IMR-90 (cell line): ENCODE data around the gene SLC16A8. TPM values are rescaled to one million over a fixed set of nuclear protein-coding genes. Genes with fewer than 3 reads are reported as not detected.

Experiments used
- ATAC-seq: fragments of 200-7000 bp; cut with Tn5 transposase; 2 replicates; pipeline ENCODE4 v1.9.1; 2020; ENCODE audit warnings: low read depth, mild to moderate bottlenecking, moderate library complexity
- BruUV-seq: library from RNA; stranded (reverse); fragments of 400-500 nt; replicated peaks from 2 replicates; lab custom pipeline; 2021; lab: Mats Ljungman, UMichigan
- CTCF ChIA-PET: fragments of 300-600 bp; formaldehyde crosslinking; extraction: SDS; loops from one replicate; lab custom pipeline; 2021; ENCODE audit warnings: antibody characterized with exemption; lab: Yijun Ruan, JAX
- POLR2A ChIA-PET: fragments of 300-600 bp; sonication (Branson Sonifier 250); formaldehyde crosslinking; loops from one replicate; lab custom pipeline; 2022; ENCODE audit warnings: antibody characterized with exemption; ENCODE audit not compliant: unreplicated experiment; lab: Charles Lee
- DNase-seq: peaks from one replicate; pipeline ENCODE4 v3.0.0; 2013
- H2AFZ ChIP-seq: replicated peaks from 2 replicates; pipeline ENCODE3; 2013; ENCODE audit warnings: low read length, mild to moderate bottlenecking; ENCODE audit not compliant: poor library complexity
- H2AK5ac ChIP-seq: 2 replicates; pipeline ENCODE4 v1.6.1; 2013; ENCODE audit warnings: low read depth, low read length, inconsistent platforms
- H2AK9ac ChIP-seq: replicated peaks from 2 replicates; pipeline ENCODE3; 2013; ENCODE audit warnings: mild to moderate bottlenecking, low read depth, low read length, moderate library complexity; ENCODE audit not compliant: poor library complexity
- H2BK120ac ChIP-seq: 2 replicates; pipeline ENCODE4 v1.6.1; 2013; ENCODE audit warnings: low read depth, low read length, inconsistent platforms
- H2BK15ac ChIP-seq: 3 replicates; pipeline ENCODE4 v1.6.1; 2013; ENCODE audit warnings: low read depth, low read length, inconsistent platforms
- H2BK20ac ChIP-seq: 2 replicates; pipeline ENCODE4 v1.6.1; 2013; ENCODE audit warnings: low read depth, mild to moderate bottlenecking, inconsistent platforms, low read length, moderate library complexity
- H2BK5ac ChIP-seq: 2 replicates; pipeline ENCODE4 v1.6.1; 2013; ENCODE audit warnings: mild to moderate bottlenecking, low read depth, low read length, inconsistent platforms; ENCODE audit not compliant: poor library complexity, severe bottlenecking
- H3K14ac ChIP-seq: replicated peaks from 2 replicates; pipeline ENCODE4 v1.6.1; 2013; ENCODE audit warnings: low read depth, low read length, inconsistent platforms
- H3K18ac ChIP-seq: 2 replicates; pipeline ENCODE4 v1.6.1; 2013; ENCODE audit warnings: low read depth, low read length, control low read depth
- H3K23ac ChIP-seq: 2 replicates; pipeline ENCODE4 v1.6.1; 2013; ENCODE audit warnings: low read depth, low read length, inconsistent platforms
- H3K27ac ChIP-seq: 2 replicates; pipeline ENCODE4 v1.5.1; 2013; ENCODE audit warnings: mild to moderate bottlenecking, control low read depth, low read length; ENCODE audit not compliant: insufficient read depth
- H3K27me3 ChIP-seq: 2 replicates; pipeline ENCODE4 v1.6.1; 2013; ENCODE audit warnings: low read length; ENCODE audit not compliant: control insufficient read depth, insufficient read depth
- H3K36me3 ChIP-seq: 2 replicates; pipeline ENCODE4 v1.6.1; 2013; ENCODE audit warnings: low read length, mixed read lengths; ENCODE audit not compliant: control insufficient read depth, insufficient read depth
- H3K4ac ChIP-seq: 2 replicates; pipeline ENCODE4 v1.6.1; 2013; ENCODE audit warnings: low read depth, low read length, inconsistent platforms
- H3K4me1 ChIP-seq: 2 replicates; pipeline ENCODE4 v1.6.1; 2013; ENCODE audit warnings: low read length, mixed read lengths; ENCODE audit not compliant: control insufficient read depth, insufficient read depth
- H3K4me2 ChIP-seq: 2 replicates; pipeline ENCODE4 v1.6.1; 2013; ENCODE audit warnings: low read depth, mild to moderate bottlenecking, control low read depth, low read length, moderate library complexity
- H3K4me3 ChIP-seq: 2 replicates; pipeline ENCODE4 v1.5.1; 2013; ENCODE audit warnings: low read depth, mild to moderate bottlenecking, control low read depth, low read length, moderate library complexity; ENCODE audit not compliant: insufficient read depth
- H3K56ac ChIP-seq: 2 replicates; pipeline ENCODE4 v1.6.1; 2013; ENCODE audit warnings: low read length, inconsistent platforms; ENCODE audit not compliant: insufficient read depth; ENCODE audit errors: extremely low read depth
- H3K79me1 ChIP-seq, 2 experiments: 2 replicates each; pipeline ENCODE4 v1.6.1; 2013; ENCODE audit warnings: low read length in 2 of 2, inconsistent platforms in 1 of 2, low read depth in 1 of 2
- H3K9ac ChIP-seq: 2 replicates; pipeline ENCODE4 v1.6.1; 2013; ENCODE audit warnings: low read depth, low read length, control low read depth
- H3K9me1 ChIP-seq: 2 replicates; pipeline ENCODE4 v1.6.1; 2013; ENCODE audit warnings: low read length, inconsistent platforms; ENCODE audit not compliant: insufficient read depth
- H3K9me3 ChIP-seq: 2 replicates; pipeline ENCODE4 v1.6.1; 2013; ENCODE audit warnings: low read length; ENCODE audit not compliant: control insufficient read depth, insufficient read depth
- H4K20me1 ChIP-seq: 2 replicates; pipeline ENCODE4 v1.6.1; 2013; ENCODE audit warnings: low read length, inconsistent platforms; ENCODE audit not compliant: insufficient read depth
- H4K5ac ChIP-seq: 2 replicates; pipeline ENCODE4 v1.6.1; 2013; ENCODE audit warnings: mild to moderate bottlenecking, low read depth, low read length, control low read depth
- H4K8ac ChIP-seq, 2 experiments: 2 replicates each; pipeline ENCODE4 v1.6.1; 2013; ENCODE audit warnings: low read depth in 2 of 2, low read length in 2 of 2, control low read depth in 1 of 2, inconsistent platforms in 1 of 2
- H4K91ac ChIP-seq: 2 replicates; pipeline ENCODE4 v1.6.1; 2013; ENCODE audit warnings: low read depth, low read length, inconsistent platforms; ENCODE audit not compliant: insufficient read depth
- BHLHE40 ChIP-seq: fragments of 150-350 bp; IDR thresholded peaks from 2 replicates; pipeline ENCODE4 v1.6.1; 2016; ENCODE audit warnings: mild to moderate bottlenecking, low read depth, low read length
- CEBPB ChIP-seq: IDR thresholded peaks from 2 replicates; pipeline ENCODE4 v1.6.1; 2012; ENCODE audit warnings: low read depth, low read length, improper control_type of control experiment
- CHD1 ChIP-seq: IDR thresholded peaks from 2 replicates; pipeline ENCODE4 v1.6.1; 2012; ENCODE audit warnings: low read depth, low read length, improper control_type of control experiment
- CTCF ChIP-seq: conservative IDR thresholded peaks from 2 replicates; pipeline ENCODE4 v1.5.1; 2012; ENCODE audit warnings: mild to moderate bottlenecking, low read depth, low read length, improper control_type of control experiment
- ELK1 ChIP-seq: fragments of 150-350 bp; IDR thresholded peaks from 2 replicates; pipeline ENCODE4 v1.6.1; 2016; ENCODE audit warnings: low read depth, mild to moderate bottlenecking, low read length, moderate library complexity, borderline replicate concordance
- FOS ChIP-seq: fragments of 150-350 bp; IDR thresholded peaks from 2 replicates; pipeline ENCODE4 v1.6.1; 2016; ENCODE audit warnings: low read depth, low read length
- MAFK ChIP-seq: IDR thresholded peaks from 2 replicates; pipeline ENCODE4 v1.6.1; 2012; ENCODE audit warnings: low read depth, low read length, improper control_type of control experiment
- MAZ ChIP-seq: IDR thresholded peaks from 2 replicates; pipeline ENCODE4 v1.6.1; 2012; ENCODE audit warnings: low read depth, mild to moderate bottlenecking, low read length, improper control_type of control experiment, moderate library complexity, borderline replicate concordance
- MXI1 ChIP-seq: IDR thresholded peaks from 2 replicates; pipeline ENCODE4 v1.6.1; 2012; ENCODE audit warnings: low read depth, mild to moderate bottlenecking, low read length, moderate library complexity, borderline replicate concordance
- NFE2L2 ChIP-seq: fragments of 150-350 bp; IDR thresholded peaks from 2 replicates; pipeline ENCODE4 v1.6.1; 2016; ENCODE audit warnings: low read depth, mild to moderate bottlenecking, low read length
- POLR2A ChIP-seq: IDR thresholded peaks from 2 replicates; pipeline ENCODE4 v1.6.1; 2012; ENCODE audit warnings: mild to moderate bottlenecking, low read depth, low read length
- RAD21 ChIP-seq: IDR thresholded peaks from 2 replicates; pipeline ENCODE4 v1.6.1; 2012; ENCODE audit warnings: low read length, improper control_type of control experiment
- RCOR1 ChIP-seq: IDR thresholded peaks from 2 replicates; pipeline ENCODE4 v1.6.1; 2012; ENCODE audit warnings: mild to moderate bottlenecking, low read length, improper control_type of control experiment; ENCODE audit not compliant: insufficient replicate concordance
- RFX5 ChIP-seq: IDR thresholded peaks from 2 replicates; pipeline ENCODE4 v1.8.0; 2012; ENCODE audit warnings: low read depth, mild to moderate bottlenecking, low read length, moderate library complexity
- SMC3 ChIP-seq: fragments of 150-350 bp; IDR thresholded peaks from 2 replicates; pipeline ENCODE4 v1.6.1; 2016; ENCODE audit warnings: low read depth, mild to moderate bottlenecking, antibody characterized with exemption, low read length, moderate library complexity
- USF2 ChIP-seq: fragments of 150-350 bp; IDR thresholded peaks from 2 replicates; pipeline ENCODE4 v1.6.1; 2017; ENCODE audit warnings: mild to moderate bottlenecking, antibody characterized with exemption, low read length, low read depth
- WGBS, 2 experiments: methylation state at CpG; one replicate each; pipeline versions ENCODE4 v1.1.5 to v1.1.7; 2013; ENCODE audit warnings: missing lambda C conversion rate in 2 of 2; ENCODE audit not compliant: insufficient read length in 1 of 2; ENCODE audit errors: extremely low coverage in 2 of 2; 5-methylcytosine and 5-hydroxymethylcytosine counted together
- dilution Hi-C: fragments of 300-500 bp; cut with HindIII; formaldehyde crosslinking; loops from one replicate; pipeline ENCODE4 v1.14.3; 2018; ENCODE audit warnings: low sequenced_read_pairs; ENCODE audit not compliant: unreplicated experiment
- in situ Hi-C: fragments of 300-500 bp; cut with MboI; formaldehyde crosslinking; loops from 3 replicates; pipeline ENCODE4 v1.14.3; 2019; ENCODE audit warnings: low sequenced_read_pairs, inconsistent platforms, mixed read lengths
- intact Hi-C: fragments of 100-400 bp; cut with micrococcal nuclease; formaldehyde crosslinking; loops from 2 replicates; pipeline ENCODE4 v1.10.0; 2022
- polyA plus RNA-seq, 3 experiments: library from polyadenylated mRNA; depleted of rRNA; stranded (reverse); fragments of >200 nt; gene quantifications; 2 replicates each; pipeline ENCODE4 v1.2.3, GENCODE V29; 2012; ENCODE audit warnings: low replicate concordance in 1 of 3
- total RNA-seq: library from RNA; depleted of rRNA; stranded (reverse); fragments of >200 nt; gene quantifications from 2 replicates; pipeline ENCODE4 v1.2.3, GENCODE V29; 2012

SLC16A8 gene
- total and polyA plus RNA-seq, 2 of the 4 experiments (the other 2 are of a cell fraction), result not detected

GRCh38 chr22:38129856-38130255, 45.9 kb upstream of the SLC16A8 start:
- no peak overlapping the region for H3K14ac ChIP-seq
- no peak overlapping the region for H2BK5ac ChIP-seq
- no peak overlapping the region for H3K4me2 ChIP-seq
- H3K4me1 ChIP-seq, result no peaks in the 10 kb centered on the region; the same call in 1 of the 2 replicates
- H2BK120ac ChIP-seq, result no peak overlapping the region
- dilution Hi-C loops, result no loop called here
- no peaks in the 10 kb centered on the region for H3K9me3 ChIP-seq
- ATAC-seq (no peak), DNase-seq (no peak)
- intact Hi-C loops, result no loop called here
- no peak overlapping the region for H3K4me3 ChIP-seq
- no peak overlapping the region for H2AFZ ChIP-seq
- H3K79me1 ChIP-seq, result no peaks in the 10 kb centered on the region
- no TSS peak for BruUV-seq
- H3K9ac ChIP-seq, result no peak overlapping the region
- no peak for TF ChIP-seq MAZ
- no peak for TF ChIP-seq CHD1
- TF ChIP-seq NFE2L2, result no peak
- no peak for TF ChIP-seq MXI1
- TF ChIP-seq ELK1, result no peak
- TF ChIP-seq RFX5, result no peak
- no peak for TF ChIP-seq CTCF
- no peak for TF ChIP-seq FOS
- no peak for TF ChIP-seq USF2
- no peak for TF ChIP-seq POLR2A
- TF ChIP-seq RCOR1, result no peak
- TF ChIP-seq BHLHE40, result no peak
- no peak for TF ChIP-seq CEBPB
- TF ChIP-seq SMC3, result no peak
- TF ChIP-seq RAD21, result no peak
- no peak for TF ChIP-seq MAFK
- H3K27me3 ChIP-seq, result no peaks in the 10 kb centered on the region
- no peak overlapping the region for H3K4ac ChIP-seq
- no peak overlapping the region for H3K27ac ChIP-seq
- H2BK20ac ChIP-seq, result no peak overlapping the region
- no peak overlapping the region for H3K23ac ChIP-seq
- 20% methylated on average over 1 of the region's 9 CpGs; no CpG with 5 or more reads in 1 of the 2 experiments for WGBS, 2 experiments
- no peak overlapping the region for H4K5ac ChIP-seq
- H2AK9ac ChIP-seq, result no peak overlapping the region
- H3K36me3 ChIP-seq, result no peaks in the 10 kb centered on the region
- H2BK15ac ChIP-seq, result no peak overlapping the region
- H4K8ac ChIP-seq, result no peak overlapping the region
- no peaks in the 10 kb centered on the region for H4K20me1 ChIP-seq
- H2AK5ac ChIP-seq, result no peak overlapping the region; the same call in 1 of the 2 replicates
- no peak overlapping the region for H3K18ac ChIP-seq
- in situ Hi-C loops, result no loop called here
- H3K9me1 ChIP-seq, result peaks cover 3% of the 10 kb centered on the region
- ChIA-PET CTCF (no interaction called here), POLR2A (no interaction called here)
- no peak overlapping the region for H3K56ac ChIP-seq
- no peak overlapping the region for H4K91ac ChIP-seq
